BLaER1 treated with 17β-estradiol and CSF1 and Interleukin-3, amounts not matched to agents 10 nM and 100 nM (cell line): ENCODE measurements around the gene SLC16A3.
"Not testable (repeated sequence)": the region's sequence is repeated elsewhere in the genome, so short reads cannot be mapped to it uniquely, and the experiment has no call there.

Experiments
- H3K27ac ChIP-seq, 11 experiments: shearing (Covaris generic); formaldehyde crosslinking; 2 replicates each; pipeline ENCODE4 v1.8.1; 2022
- H3K27me3 ChIP-seq, 11 experiments: shearing (Covaris generic); formaldehyde crosslinking; 2 replicates each; pipeline ENCODE4 v1.8.1; 2022
- H3K36me3 ChIP-seq, 11 experiments: shearing (Covaris generic); formaldehyde crosslinking; 2 replicates each; pipeline ENCODE4 v1.8.1; 2022
- H3K4me1 ChIP-seq, 10 experiments: shearing (Covaris generic); formaldehyde crosslinking; 2 replicates each; pipeline ENCODE4 v1.8.1; 2022
- H3K4me2 ChIP-seq, 11 experiments: shearing (Covaris generic); formaldehyde crosslinking; 2 replicates each; pipeline ENCODE4 v1.8.1; 2022
- H3K4me3 ChIP-seq, 10 experiments: shearing (Covaris generic); formaldehyde crosslinking; 2 replicates each; pipeline ENCODE4 v1.8.1; 2022
- H3K9ac ChIP-seq, 11 experiments: shearing (Covaris generic); formaldehyde crosslinking; 2 replicates each; pipeline ENCODE4 v1.8.1; 2022
- H3K9me3 ChIP-seq, 11 experiments: shearing (Covaris generic); formaldehyde crosslinking; replicated peaks in 1 of 11; 2 replicates each; pipeline ENCODE4 v1.8.1; 2022
- H4K20me1 ChIP-seq, 11 experiments: shearing (Covaris generic); formaldehyde crosslinking; 2 replicates each; pipeline ENCODE4 v1.8.1; 2022
- Cebpa-rat ChIP-seq, 11 experiments: shearing (Covaris generic); IDR thresholded peaks; 2 replicates each; pipeline ENCODE4 v1.8.1; 2022

SLC16A3 gene

GRCh38 chr17:82200743-82201497 lies 27.9 kb upstream of the SLC16A3 start:
- Histone ChIP-seq H3K4me2 (peak overlapping the region; percentile 60 to 90 (median 73)), H3K4me3 (no peak overlapping the region), H3K27ac (peak overlapping the region in 8 of 11 experiments; percentile 21 to 60 (median 33); a peak in 13 of 22 replicates), H3K9me3 (no peaks in the 10 kb centered on the region), H3K36me3 (peaks cover 7 to 30% (median 19%) of the 10 kb centered on the region in 11 experiments; a peak in 21 of 22 replicates), H3K4me1 (peaks cover 30 to 51% (median 40%) of the 10 kb centered on the region in 10 experiments), H4K20me1 (peaks cover 0 to 14% (median 0%) of the 10 kb centered on the region in 11 experiments; a peak in 3 of 22 replicates), H3K9ac (peak overlapping the region in 10 of 11 experiments; percentile 6 to 62 (median 38); a peak in 10 of 22 replicates), H3K27me3 (no peaks in the 10 kb centered on the region)
- TF ChIP-seq Cebpa-rat (IDR thresholded peaks at IDR 0.05), result no peak

- Histone ChIP-seq H3K27ac (peak overlapping the region in 3 of 11 experiments; percentile 21 to 60 (median 36); a peak in 3 of 22 replicates), H3K4me2 (peak overlapping the region in 10 of 11 experiments; percentile 60 to 90 (median 74); a peak in 21 of 22 replicates), H3K36me3 (peaks cover 7 to 25% (median 16%) of the 10 kb centered on the region in 11 experiments; a peak in 21 of 22 replicates), H3K4me1 (peaks cover 36 to 57% (median 46%) of the 10 kb centered on the region in 10 experiments), H3K4me3 (no peak overlapping the region), H3K9ac (peak overlapping the region in 1 of 11 experiments; percentile 57; a peak in 1 of 22 replicates), H3K27me3 (no peaks in the 10 kb centered on the region), H3K9me3 (no peaks in the 10 kb centered on the region), H4K20me1 (peaks cover 0 to 14% (median 0%) of the 10 kb centered on the region in 11 experiments; a peak in 3 of 22 replicates)
- no peak for TF ChIP-seq Cebpa-rat (IDR thresholded peaks at IDR 0.05)
Measured at GRCh38 chr17:82201498-82201910, 27.3 kb upstream of the SLC16A3 start.

GRCh38 chr17:82202981-82203380 lies 25.9 kb upstream of the SLC16A3 start:
- no peak for TF ChIP-seq Cebpa-rat (IDR thresholded peaks at IDR 0.05)
- Histone ChIP-seq H3K27ac (no peak overlapping the region), H3K4me3 (no peak overlapping the region), H3K4me1 (peaks cover 38 to 57% (median 47%) of the 10 kb centered on the region in 10 experiments), H4K20me1 (peaks cover 0 to 14% (median 0%) of the 10 kb centered on the region in 11 experiments; a peak in 3 of 22 replicates), H3K4me2 (no peak overlapping the region), H3K9ac (no peak overlapping the region), H3K36me3 (peaks cover 0 to 23% (median 5%) of the 10 kb centered on the region in 11 experiments; a peak in 13 of 22 replicates), H3K27me3 (no peaks in the 10 kb centered on the region), H3K9me3 (no peaks in the 10 kb centered on the region)

GRCh38 chr17:82203920-82204319 lies 24.9 kb upstream of the SLC16A3 start:
- H3K27ac ChIP-seq, result no peak overlapping the region

GRCh38 chr17:82204831-82205719 lies 23.8 kb upstream of the SLC16A3 start:
- H3K9me3 ChIP-seq, result no peaks in the 10 kb centered on the region
- no peak overlapping the region for H3K4me3 ChIP-seq
- no peaks in the 10 kb centered on the region for H3K27me3 ChIP-seq
- no peak overlapping the region for H3K27ac ChIP-seq
- H3K4me2 ChIP-seq, result peak overlapping the region; percentile 57 to 80 (median 70); a peak in 18 of 22 replicates
- H3K36me3 ChIP-seq, result peaks cover 0 to 12% (median 4%) of the 10 kb centered on the region in 11 experiments; a peak in 5 of 22 replicates
- no peak for TF ChIP-seq Cebpa-rat (IDR thresholded peaks at IDR 0.05)
- peaks cover 32 to 53% (median 39%) of the 10 kb centered on the region in 10 experiments for H3K4me1 ChIP-seq
- peaks cover 0 to 14% (median 0%) of the 10 kb centered on the region in 11 experiments; a peak in 3 of 22 replicates for H4K20me1 ChIP-seq
- H3K9ac ChIP-seq, result peak overlapping the region in 3 of 11 experiments; percentile 21 to 63 (median 62); a peak in 3 of 22 replicates

More at GRCh38 chr17:82203920-82204319, 24.9 kb upstream of the SLC16A3 start:
- H3K4me3 ChIP-seq, result no peak overlapping the region
- TF ChIP-seq Cebpa-rat (IDR thresholded peaks at IDR 0.05), result no peak
- no peaks in the 10 kb centered on the region for H3K27me3 ChIP-seq
- H3K4me2 ChIP-seq, result peak overlapping the region in 2 of 11 experiments; percentile 8 to 40; a peak in 1 of 22 replicates
- peaks cover 0 to 17% (median 4%) of the 10 kb centered on the region in 11 experiments; a peak in 6 of 22 replicates for H3K36me3 ChIP-seq
- H3K9ac ChIP-seq, result no peak overlapping the region
- peaks cover 0 to 14% (median 0%) of the 10 kb centered on the region in 11 experiments; a peak in 3 of 22 replicates for H4K20me1 ChIP-seq
- H3K4me1 ChIP-seq, result peaks cover 38 to 56% (median 47%) of the 10 kb centered on the region in 10 experiments
- no peaks in the 10 kb centered on the region for H3K9me3 ChIP-seq

- H3K4me3 ChIP-seq, result no peak overlapping the region; a peak in 2 of 20 replicates
- no peaks in the 10 kb centered on the region for H3K27me3 ChIP-seq
- H3K27ac ChIP-seq, result peak overlapping the region in 10 of 11 experiments; percentile 46 to 72 (median 61); a peak in 21 of 22 replicates
- peaks cover 25 to 54% (median 34%) of the 10 kb centered on the region in 10 experiments for H3K4me1 ChIP-seq
- no peaks in the 10 kb centered on the region for H3K9me3 ChIP-seq
- H3K9ac ChIP-seq, result peak overlapping the region in 10 of 11 experiments; percentile 20 to 71 (median 54); a peak in 15 of 22 replicates
- peak overlapping the region; percentile 57 to 80 (median 70) for H3K4me2 ChIP-seq
- no peak for TF ChIP-seq Cebpa-rat (IDR thresholded peaks at IDR 0.05)
- H4K20me1 ChIP-seq, result peaks cover 0 to 14% (median 0%) of the 10 kb centered on the region in 11 experiments; a peak in 2 of 22 replicates
- H3K36me3 ChIP-seq, result peaks cover 0 to 12% (median 4%) of the 10 kb centered on the region in 11 experiments; a peak in 5 of 22 replicates
Measured at GRCh38 chr17:82205720-82206508, 22.9 kb upstream of the SLC16A3 start.

GRCh38 chr17:82210655-82211054 lies 18.2 kb upstream of the SLC16A3 start:
- H3K27me3 ChIP-seq, H3K27ac ChIP-seq, H4K20me1 ChIP-seq, H3K4me3 ChIP-seq, H3K9ac ChIP-seq, H3K9me3 ChIP-seq: not testable (repeated sequence)
- Histone ChIP-seq H3K36me3 (peaks cover 0 to 12% (median 4%) of the 10 kb centered on the region in 11 experiments; a peak in 5 of 22 replicates), H3K4me1 (peaks cover 37 to 61% (median 47%) of the 10 kb centered on the region in 10 experiments), H3K4me2 (peak overlapping the region in 2 of 11 experiments; percentile 96 to 99; a peak in 4 of 22 replicates)
